KOPT-K1 (cell line): ENCODE measurements around the gene TAS2R41.

Experiments used
- H3K27ac ChIP-seq: fragments of 200-600 bp; sonication (generic); 2 replicates; pipeline ENCODE4 v1.5.1; 2016; ENCODE audit warnings: antibody characterized with exemption, mild to moderate bottlenecking, low read depth, low read length; ENCODE audit not compliant: poor library complexity, severe bottlenecking
- H3K36me3 ChIP-seq: fragments of 200-600 bp; sonication (generic); 2 replicates; pipeline ENCODE4 v1.5.1; 2017; ENCODE audit warnings: antibody characterized with exemption, mild to moderate bottlenecking, low read length, moderate library complexity; ENCODE audit not compliant: insufficient read depth
- H3K9me3 ChIP-seq: fragments of 200-600 bp; sonication (generic); 2 replicates; pipeline ENCODE4 v1.5.1; 2017; ENCODE audit warnings: antibody characterized with exemption, low read length, mild to moderate bottlenecking; ENCODE audit not compliant: insufficient read depth, poor library complexity, severe bottlenecking

The TAS2R41 gene

DNA sequence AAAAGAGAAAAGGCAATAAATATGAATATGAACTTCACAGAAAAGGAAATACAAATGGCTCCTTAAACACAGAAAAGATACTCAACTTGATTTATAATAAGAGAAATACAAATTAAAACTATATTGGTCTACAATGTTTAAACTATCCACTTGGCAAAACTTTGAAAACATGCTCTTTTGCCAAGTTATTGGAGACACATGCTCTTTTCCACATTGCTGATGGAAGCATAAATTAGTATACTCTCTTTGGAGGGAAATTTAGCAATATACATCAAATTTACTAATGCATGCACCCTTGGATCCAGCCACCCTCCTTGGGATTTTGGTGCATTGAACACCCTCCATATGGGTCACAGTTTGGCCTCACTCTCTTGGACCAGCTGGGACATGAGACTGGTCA lies 26.6 kb upstream of the TAS2R41 start:
- Histone ChIP-seq H3K9me3 (no peaks in the 10 kb centered on the region), H3K36me3 (no peaks in the 10 kb centered on the region), H3K27ac (no peak overlapping the region)

DNA sequence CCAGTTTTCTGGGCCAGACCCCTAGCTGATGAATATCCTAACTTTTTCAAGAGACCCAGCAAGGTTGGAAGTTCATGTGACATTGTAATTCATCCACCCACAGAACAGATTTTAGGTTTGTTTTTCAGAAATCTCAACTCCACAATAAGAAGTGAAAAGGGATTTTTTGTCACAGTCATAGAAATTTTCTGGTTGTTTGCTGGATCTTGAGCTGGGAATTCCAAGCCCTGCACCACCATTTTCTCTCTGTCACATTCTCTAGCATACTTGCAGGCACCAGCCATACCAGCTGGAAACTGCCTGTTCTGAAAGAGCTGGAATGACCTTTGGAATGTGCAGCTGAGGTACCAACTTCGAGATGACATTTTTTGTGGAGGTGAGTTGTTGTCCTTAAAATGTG lies 25.9 kb upstream of the TAS2R41 start:
- Histone ChIP-seq H3K9me3 (no peaks in the 10 kb centered on the region), H3K27ac (no peak overlapping the region), H3K36me3 (no peaks in the 10 kb centered on the region)

DNA sequence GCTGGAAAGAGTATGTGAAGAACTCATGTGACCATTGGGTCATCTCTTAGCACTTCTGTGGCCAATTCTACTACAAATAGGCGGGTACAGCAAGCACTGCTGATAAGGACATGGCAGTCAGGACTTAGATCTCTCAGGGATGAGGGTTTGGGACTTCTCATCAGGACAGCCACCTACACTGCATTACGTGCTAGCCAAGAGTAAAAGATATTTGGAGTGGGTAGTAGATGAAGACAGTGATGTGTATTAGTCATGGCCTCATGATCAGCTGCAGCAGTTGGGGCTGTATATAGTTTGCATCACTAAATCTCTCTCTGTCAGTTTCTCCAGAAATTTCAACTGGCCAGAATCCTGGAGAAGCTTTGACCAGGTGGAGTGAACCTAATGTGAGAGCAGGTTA lies 25.2 kb upstream of the TAS2R41 start:
- Histone ChIP-seq H3K27ac (no peak overlapping the region), H3K36me3 (no peaks in the 10 kb centered on the region), H3K9me3 (no peaks in the 10 kb centered on the region)

DNA sequence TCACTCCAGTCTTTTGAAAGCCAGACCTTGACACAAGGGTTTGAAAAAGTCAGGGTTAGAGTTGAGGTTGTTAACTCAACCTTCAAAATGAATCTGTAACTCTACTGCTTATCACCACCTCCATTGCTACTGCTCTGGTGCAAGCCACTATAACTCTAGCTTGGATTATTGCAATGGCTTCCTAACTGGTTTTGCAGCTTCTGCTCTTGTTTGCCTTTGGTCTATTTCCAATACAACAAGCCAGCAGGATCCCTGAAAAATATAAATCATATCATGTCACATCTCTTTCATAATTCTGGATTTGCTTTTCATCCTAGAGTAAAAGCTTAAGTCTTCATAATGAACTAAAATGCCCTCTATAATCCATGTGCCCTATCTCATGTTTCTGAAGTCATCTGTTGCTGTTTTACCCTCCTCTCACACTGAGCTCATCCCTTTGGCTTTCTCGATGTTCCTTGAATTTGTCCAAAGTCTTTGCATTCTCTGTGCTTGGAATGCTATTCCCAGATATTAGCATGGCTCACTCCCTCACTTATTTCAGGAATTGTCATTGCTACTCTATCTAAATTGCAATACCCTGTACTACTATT lies 23.5 kb upstream of the TAS2R41 start:
- Histone ChIP-seq H3K27ac (no peak overlapping the region), H3K36me3 (no peaks in the 10 kb centered on the region)

DNA sequence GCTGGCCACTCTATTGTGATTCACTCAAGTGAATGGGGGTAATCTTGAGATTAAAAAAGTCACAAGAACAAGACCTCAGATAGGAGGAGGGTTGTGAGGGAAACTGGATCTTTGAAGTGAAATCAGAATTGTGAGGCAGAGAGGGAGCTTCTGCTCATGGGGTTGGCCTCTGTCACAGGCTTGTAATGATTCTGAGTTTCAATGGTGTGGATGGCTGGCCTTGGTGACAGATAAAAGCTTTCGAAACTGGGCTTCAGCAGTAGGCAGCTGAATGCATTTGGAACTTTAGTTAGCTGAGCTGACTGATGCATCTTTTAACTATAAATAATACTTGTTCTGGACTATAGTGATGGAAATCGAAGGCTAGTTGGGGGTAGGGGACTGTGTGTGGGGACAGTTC lies 22.2 kb upstream of the TAS2R41 start:
- H3K9me3 ChIP-seq: no peaks in the 10 kb centered on the region
- H3K27ac ChIP-seq: no peak overlapping the region

More for the DNA sequence above, 23.5 kb upstream of the TAS2R41 start:
- no peaks in the 10 kb centered on the region for H3K9me3 ChIP-seq

DNA sequence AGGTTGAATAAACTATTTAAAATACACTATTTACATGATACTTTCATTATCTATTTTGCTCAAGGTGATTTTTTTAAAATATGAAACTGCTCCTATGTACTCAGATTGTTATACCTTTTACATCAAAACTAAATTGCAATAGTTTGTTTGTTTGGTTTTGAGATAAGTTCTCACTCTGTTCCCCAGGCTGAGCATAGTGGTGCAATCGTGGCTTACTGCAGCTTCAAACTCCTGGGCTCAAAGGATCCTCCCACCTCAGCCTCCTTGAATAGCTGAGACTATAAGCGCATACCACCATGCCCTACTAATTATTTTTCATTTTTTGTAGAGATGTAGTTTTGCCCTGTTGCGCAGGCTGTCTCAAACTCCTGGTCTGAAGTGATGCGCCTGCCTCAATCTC lies 21.7 kb upstream of the TAS2R41 start:
- H3K9me3 ChIP-seq: no peaks in the 10 kb centered on the region
- no peak overlapping the region for H3K27ac ChIP-seq
- no peaks in the 10 kb centered on the region for H3K36me3 ChIP-seq

More for the DNA sequence above, 22.2 kb upstream of the TAS2R41 start:
- H3K36me3 ChIP-seq: no peaks in the 10 kb centered on the region

DNA sequence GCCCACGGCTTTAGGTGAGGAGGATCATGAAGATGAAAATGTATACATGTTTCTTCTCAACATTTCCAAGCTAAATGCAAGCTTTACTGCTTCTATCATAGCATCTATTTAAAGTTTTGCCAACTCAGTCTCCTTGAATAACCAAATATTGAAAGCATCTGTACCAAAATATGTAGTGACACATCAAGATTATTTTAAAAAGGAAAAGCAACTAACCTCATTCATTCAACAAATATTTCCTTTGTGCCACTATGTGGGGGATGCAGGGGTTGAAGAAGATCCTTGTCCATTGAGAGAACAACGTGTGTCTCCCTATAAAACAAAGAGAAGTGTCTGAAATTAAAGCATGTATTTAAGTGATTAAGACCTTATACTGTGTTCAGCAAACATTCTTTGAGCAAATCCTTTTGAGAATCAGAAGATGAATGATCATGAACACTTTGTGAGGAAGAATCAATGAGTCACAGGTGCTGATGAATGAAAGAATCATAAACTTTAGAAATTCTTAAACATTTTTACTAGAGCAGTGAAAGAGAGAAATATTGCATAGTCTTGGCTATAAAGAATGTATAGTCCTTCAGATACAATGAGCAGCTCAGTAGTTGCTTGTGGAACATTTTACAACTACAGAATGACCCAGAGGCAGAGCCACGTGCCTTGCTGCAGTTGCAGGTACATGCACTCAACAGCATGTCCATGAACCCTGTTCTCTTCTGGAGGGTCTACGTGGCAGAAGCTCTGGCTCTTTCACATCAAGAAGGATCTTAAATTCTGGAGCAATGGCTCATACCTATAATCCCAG lies 20.5 kb upstream of the TAS2R41 start:
- Histone ChIP-seq H3K27ac (no peak overlapping the region), H3K36me3 (no peaks in the 10 kb centered on the region), H3K9me3 (peaks cover 7% of the 10 kb centered on the region)

DNA sequence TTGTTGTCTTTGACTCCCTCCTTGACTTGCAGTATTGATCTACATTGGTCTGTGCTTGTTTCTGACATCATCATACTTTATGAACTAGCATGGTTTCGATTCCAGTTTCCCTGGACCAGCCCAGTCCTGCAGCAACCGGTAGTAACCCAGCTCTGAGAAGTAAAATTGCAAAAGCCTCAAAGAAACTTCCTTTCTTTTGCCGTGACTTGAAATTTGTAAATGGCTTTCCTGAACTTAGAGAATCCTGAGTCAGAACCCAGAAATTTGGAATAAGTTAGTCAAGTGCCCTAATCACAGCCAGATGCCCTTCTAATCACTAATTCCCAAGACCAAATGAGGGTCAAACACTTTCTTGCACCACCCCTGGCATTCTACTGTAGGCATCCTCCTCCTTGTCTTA lies 19.4 kb upstream of the TAS2R41 start:
- Histone ChIP-seq H3K9me3 (peaks cover 8% of the 10 kb centered on the region), H3K27ac (no peak overlapping the region), H3K36me3 (no peaks in the 10 kb centered on the region)

DNA sequence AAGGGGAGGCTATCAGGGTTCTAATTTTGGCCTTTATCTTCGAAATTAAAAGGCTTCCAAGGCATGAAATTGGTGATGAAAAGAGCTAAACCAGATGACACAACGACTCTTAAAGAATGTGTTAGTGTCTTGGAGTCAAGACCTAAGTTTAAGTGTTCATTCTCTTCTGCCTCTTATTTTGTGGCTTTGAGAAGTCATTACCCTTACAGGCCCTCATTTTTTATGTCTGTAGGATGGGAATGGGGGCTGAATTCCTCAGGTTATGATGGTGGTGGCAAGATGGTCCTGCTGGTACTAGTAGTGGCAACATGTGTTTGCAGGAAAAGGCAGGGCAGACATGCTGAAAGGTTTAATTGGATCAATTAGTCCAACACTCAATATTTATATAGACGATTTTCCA lies 19.0 kb upstream of the TAS2R41 start:
- Histone ChIP-seq H3K9me3 (peaks cover 8% of the 10 kb centered on the region), H3K36me3 (no peaks in the 10 kb centered on the region), H3K27ac (no peak overlapping the region)

DNA sequence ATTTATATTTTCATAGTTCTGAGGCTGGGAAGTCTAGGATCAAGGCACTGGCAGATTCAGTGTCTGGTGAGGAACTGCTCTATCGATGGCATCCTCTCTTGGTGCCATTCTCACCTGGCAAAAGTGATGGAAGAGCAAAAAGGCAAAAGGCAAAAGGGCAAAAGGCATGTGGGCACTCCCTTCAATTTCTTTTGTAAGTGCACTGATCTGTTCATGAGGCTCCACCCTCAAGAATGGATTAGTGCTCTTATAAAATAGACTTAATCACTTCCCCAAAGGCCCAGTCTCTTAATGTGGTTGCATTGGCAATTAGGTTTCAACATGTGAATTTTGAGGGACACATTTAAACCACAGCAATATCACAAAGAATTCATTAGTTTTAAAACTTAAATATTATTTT lies 18.3 kb upstream of the TAS2R41 start:
- Histone ChIP-seq H3K36me3 (no peaks in the 10 kb centered on the region), H3K27ac (no peak overlapping the region), H3K9me3 (peaks cover 8% of the 10 kb centered on the region)

DNA sequence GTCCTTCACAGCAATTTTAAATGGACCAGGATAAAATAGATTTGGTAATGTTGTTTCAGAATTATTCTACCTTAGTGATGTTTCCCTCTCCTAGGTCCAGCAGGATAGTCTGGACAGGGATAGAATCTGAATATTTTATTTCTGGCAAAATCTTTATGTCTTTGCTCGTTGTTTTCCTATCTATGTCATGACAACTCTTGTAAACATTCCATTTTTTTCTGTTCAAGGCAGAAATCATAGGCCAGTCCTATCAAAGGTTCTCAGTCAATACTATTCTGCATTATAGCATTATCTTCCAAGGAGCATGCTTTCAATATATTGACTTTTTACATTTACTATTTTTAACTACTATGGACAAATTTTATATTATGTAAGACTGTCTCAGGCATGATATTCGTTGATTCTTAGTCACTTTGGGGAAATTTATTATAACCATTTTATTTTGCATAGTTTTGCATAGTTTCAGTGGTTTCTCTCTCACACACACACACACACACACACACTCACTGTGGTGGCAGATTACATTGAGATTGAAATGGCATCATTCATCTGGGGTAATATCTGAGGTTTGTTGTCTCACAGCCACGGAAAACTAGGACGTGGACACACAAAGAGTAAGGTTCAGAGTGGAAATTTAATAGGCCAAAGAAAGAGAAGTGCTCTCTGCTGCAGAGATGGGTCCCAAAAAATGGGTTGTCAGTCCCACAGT lies 17.2 kb upstream of the TAS2R41 start:
- Histone ChIP-seq H3K9me3 (peaks cover 8% of the 10 kb centered on the region), H3K27ac (no peak overlapping the region), H3K36me3 (no peaks in the 10 kb centered on the region)

DNA sequence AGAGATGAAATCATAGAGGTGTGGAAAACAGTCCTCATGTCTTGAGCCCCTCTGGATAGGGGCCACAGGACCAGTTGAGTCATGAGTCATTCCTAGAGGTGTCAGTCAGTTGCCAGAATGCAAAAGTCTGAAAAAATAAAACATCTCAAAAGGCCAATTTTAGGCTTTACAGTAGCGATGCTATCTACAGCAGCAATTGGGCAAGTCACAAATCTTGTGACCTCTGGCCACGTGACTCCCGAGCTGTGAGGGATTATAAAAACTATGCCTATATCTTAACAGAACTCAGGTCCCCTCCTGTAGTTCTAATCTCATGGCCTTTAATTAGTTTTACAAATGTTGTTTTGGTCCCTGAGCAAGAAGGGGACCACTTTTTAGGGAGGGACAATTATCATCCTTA lies 15.6 kb upstream of the TAS2R41 start:
- Histone ChIP-seq H3K36me3 (no peaks in the 10 kb centered on the region), H3K27ac (no peak overlapping the region), H3K9me3 (peaks cover 8% of the 10 kb centered on the region)

DNA sequence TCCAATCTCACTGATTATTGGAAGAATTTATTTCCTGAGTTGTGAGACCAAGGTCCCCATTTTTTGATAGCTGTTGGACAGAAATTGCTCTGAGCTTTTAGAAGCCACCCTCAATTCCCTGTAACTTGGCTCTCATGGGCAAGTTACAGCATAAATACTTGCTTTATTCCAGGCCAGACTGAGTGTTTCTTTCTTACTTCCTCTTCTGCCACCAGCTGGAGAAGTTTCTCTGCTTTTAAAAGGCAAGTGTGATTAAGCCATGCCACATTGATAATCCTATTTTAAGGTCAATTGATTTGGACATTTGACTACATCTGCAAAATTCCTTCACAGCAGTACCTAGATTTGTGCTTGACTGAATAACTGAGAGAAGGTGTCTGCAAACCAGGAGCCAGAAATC lies 14.1 kb upstream of the TAS2R41 start:
- H3K9me3 ChIP-seq: peaks cover 8% of the 10 kb centered on the region
- no peak overlapping the region for H3K27ac ChIP-seq
- H3K36me3 ChIP-seq: no peaks in the 10 kb centered on the region

DNA sequence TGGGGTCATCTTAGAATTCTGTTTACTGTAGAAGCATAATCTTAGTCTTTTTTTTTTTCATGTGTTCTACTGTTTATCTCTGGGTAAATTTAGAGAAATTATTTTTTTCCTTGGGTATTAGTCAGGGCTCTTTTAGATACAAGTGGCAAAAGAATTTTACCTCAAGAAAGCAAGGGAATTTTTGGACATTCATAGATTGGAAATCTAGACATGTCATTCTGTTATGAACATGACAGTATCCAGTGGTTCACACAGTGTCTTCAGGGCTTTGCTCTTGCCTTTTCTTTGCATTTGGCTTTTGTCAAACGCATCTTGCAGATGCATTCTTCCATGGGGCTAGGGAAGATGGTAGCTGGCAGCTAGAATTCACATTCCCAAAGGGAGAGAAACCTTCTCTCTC lies 13.7 kb upstream of the TAS2R41 start:
- no peaks in the 10 kb centered on the region for H3K36me3 ChIP-seq
- no peak overlapping the region for H3K27ac ChIP-seq
- peaks cover 8% of the 10 kb centered on the region for H3K9me3 ChIP-seq

DNA sequence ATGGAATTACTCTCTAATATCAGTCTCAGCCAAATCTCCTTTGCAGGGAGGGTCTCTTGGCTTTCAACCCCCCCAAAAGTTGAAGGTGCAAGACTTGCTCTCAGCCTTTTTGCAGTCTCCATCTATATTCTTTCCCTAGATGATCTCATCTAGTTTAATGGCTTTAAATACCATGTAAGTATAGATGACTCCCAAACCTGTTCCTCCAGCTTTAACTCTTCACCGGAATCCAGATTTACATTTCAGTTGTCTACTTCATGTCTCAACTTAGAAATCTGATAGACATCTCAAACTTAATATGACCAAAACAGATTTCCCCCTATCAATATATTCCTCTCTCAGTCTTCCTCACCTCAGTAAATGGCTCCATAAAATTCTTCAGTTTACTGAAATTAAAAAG lies 9.9 kb upstream of the TAS2R41 start:
- peaks cover 4% of the 10 kb centered on the region for H3K9me3 ChIP-seq
- H3K36me3 ChIP-seq: no peaks in the 10 kb centered on the region
- no peak overlapping the region for H3K27ac ChIP-seq
